Hematopoietic multipotent progenitor cell (in vitro differentiated cells): ENCODE results near the gene SGTA. TPM values are rescaled to one million over a fixed set of nuclear protein-coding genes. Genes with fewer than 3 reads are reported as not detected.
A peak's percentile ranks its signal among the peaks of the same experiment; 100 is the strongest.

Source experiments
- DNase-seq, 3 donors: peaks; one replicate each; pipeline ENCODE4 v3.0.0-alpha.2; 2011 to 2015; ENCODE audit warnings: low read depth in 2 of 3, low spot score in 2 of 3
- total RNA-seq: library from RNA; depleted of rRNA; stranded (reverse); fragments of >200 nt; gene quantifications from one replicate; pipeline ENCODE4 v1.2.3, GENCODE V29; 2012

The SGTA gene, protein sequence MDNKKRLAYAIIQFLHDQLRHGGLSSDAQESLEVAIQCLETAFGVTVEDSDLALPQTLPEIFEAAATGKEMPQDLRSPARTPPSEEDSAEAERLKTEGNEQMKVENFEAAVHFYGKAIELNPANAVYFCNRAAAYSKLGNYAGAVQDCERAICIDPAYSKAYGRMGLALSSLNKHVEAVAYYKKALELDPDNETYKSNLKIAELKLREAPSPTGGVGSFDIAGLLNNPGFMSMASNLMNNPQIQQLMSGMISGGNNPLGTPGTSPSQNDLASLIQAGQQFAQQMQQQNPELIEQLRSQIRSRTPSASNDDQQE
- 50.6 TPM for total RNA-seq

DNA sequence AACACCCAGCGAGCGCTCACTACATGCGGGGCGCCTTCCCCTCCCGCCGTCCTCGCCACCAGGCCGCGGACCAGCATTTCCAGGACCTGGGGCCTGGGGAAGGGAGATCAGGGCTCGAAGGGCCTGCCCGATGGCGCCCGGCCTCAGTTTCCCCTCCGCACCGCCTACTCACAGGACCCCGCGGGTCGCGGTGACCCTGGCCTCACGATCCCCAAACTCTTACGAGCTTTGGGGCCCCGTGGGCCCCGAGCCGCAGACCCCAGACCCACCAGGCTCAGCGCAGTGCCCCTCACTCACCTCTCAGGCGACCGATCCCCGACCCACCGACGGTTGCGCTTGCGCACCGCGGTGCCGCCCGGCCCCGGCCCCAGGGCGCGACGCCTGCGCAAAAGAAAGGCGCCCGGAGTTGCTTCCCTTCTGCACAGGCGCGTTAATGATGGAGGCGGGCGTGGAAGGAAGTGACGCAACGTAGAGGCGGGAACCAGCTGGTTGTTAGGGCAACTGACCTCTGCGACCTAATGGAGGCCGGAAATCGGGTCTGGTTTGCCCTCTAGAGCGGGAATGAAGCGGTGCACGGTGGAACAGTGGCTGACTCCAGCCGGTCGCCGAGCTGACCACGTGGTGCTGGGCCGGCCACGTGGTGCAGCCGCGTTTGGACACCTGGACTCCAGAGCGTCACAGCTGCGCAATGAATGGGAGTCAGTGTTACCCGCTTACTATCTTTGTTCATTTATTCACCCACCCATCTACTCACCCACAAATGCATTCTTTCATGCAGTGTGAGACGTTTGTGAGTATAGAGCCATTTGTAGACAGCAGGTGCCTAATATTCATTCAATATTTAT, at the start of gene SGTA:
Gene SGTA, minus strand, starts transcription at position 338 of the 845 bp plus-strand sequence. CDS start 14,205 bp downstream, outside the sequence.
- DNase-seq = peak; percentile 87 to 99 (median 98)

DNA sequence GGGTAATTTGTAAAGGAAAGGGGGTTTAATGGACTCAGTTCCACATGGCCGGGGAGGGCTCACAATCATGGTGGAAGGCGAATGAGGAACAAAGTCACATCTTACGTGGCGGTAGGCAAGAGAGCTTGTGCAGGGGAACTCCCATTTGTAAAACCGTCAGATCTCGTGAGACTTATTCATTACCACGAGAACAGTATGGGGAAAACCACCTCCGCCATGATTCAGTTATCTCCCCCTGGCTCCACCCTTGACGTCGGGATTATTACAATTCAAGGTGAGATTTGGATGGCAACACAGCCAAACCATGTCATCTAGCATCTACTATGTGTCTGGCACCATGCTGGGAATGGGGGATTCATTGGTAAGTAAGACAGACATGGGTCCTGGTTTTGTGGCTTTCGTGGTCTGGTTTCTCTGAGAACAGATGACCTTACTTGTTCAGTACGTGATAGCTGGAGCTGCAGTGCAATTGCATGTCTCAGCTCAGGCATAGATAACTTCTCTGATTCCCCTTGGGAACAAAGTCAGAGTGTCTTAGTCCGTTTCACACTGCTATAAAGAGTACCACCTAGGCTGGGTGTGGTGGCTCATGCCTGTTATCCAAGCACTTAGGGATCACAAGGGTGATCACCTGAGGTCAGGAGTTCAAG, 44.9 kb upstream of the SGTA start:
- DNase-seq = no peak

DNA sequence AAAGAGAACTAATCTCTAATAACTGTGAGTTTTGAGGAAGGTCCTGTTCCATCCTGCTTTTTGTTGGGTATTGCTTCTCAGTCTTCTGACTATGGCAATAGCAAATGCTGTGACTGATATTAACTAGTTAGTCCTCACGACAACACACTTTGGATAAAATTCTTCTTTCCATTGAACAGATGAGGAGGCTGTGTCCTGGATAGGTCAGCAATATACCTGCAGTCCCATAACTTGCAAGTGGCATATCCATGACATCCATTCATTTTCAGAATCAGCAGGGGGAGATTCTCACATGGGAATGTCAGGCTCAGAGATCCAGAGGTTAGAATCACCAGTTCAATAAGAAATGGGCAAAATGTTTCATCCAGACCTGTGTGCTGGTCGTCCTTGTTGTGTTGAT, 43.9 kb upstream of the SGTA start:
- DNase-seq = no peak

DNA sequence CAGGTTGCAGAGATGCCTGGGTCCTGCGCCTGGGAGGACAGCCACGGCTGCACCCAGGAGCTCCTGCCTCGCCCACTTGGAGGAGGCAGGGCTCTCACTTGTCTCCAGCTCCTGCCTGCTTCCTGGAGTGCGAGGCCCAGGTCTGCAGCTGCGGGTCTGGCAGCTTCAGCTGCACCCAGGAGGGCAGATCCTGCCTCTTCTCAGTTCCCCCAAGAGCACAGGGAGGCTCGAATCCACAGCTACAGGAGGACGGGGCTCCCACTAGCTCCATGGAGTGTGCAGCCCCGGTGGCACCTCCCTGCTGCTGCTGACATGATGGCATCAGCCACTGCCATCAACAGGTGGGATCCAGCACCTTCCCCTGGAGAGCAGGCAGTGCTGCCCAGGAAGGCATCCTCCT, 41.1 kb upstream of the SGTA start:
- no peak for DNase-seq

DNA sequence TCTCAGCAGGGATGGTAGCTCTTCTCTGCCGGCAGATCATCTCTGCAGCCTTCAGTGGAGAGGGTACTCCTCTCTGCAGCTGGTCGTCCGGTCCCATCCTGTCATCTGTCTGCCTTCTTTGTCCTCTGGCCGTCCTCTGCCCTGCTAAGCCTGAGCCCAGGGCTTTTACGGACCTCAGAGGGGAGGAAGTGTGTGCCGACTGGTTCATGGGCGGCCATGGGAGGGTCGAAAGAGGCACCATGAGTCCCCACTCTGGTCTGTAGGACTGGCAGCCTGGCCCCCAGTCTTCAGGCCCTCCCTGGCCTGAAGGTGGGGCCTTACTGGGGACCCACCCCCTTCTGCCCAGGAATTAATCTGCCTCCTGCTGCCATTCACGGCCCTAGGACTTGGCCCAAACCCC, 40.6 kb upstream of the SGTA start:
- no peak for DNase-seq

DNA sequence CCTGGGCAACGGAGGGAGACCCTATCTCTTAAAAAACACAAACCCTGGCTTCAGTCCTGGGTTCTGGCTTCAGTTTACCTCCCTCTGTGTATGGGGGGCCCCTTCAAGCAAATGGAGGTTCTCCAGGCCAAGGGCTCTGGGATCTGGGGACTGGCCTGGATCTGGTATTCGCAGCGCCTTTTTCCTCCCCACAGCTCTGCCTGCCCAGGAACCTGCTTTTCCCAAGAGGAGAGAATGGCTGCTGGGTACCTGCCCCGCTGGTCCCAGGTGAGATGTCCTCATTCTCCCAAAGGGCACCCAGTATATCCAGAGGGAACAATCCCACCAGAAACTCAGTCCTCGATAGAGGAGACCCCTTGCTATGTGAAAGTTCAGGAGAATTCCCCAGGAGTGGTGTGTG, 39.8 kb upstream of the SGTA start:
- no peak for DNase-seq

DNA sequence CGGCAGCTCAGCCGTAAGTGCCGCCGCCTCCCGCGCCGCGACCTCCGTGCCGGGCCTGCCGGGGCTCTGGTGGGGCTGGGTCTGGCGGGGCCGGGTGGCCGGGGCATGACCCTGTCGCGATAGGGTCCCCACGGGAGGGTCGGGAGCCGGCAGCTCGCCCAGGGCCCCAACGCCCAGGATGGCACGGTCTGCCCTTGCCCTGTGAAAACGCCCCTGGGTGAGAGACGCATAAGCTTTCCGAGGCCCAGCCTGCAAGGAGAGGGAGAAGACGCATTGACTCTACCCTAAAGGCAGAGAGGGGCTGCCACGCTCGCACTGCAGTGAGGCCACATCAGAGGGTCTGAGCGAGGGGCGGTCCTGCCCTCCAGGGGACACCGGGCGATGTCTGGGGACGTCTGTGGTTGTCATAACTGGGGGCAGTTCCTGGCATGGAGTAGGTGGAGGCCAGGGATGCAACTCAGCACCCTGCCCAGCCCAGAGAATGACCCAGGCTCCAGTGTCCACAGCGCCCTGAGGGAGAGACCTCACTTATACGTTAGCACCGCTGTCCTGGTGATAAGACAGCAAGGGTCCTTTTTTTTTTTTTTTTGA, 37.1 kb upstream of the SGTA start:
- peak in 1 of 3 donors; percentile 46 for DNase-seq

DNA sequence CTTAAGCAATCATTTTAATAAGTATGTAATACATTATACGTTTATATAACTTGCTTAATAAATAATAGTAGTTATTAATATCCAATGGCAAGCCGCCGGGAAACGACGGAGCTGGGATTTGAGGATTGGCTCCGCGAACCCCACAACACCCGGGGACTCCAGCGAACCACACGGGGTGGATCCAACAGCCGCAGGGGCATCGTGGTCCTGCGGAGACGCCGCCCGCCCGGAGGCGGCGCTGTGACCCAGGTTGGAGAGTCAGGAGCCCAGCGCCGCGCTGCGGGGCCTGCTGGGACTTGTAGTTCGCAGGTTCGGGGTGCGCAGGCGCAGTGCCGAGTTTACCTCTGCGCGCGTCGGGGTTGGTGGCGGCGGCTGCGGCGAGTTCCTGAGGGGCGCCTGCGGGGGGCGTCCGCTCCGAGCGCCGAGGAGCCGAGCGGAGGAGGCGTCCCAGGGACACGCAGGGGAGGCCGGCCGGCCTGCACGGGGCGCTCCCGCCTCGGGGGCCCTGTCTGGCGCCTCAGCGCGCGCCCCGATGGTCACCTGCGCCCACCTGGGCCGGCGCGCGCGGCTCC, 36.6 kb upstream of the SGTA start, which contains the start of gene ZNF554:
Gene ZNF554, plus strand, starts transcription at position 329 of the 572 bp plus-strand sequence. Its CDS starts 204 bp downstream, at position 533.
- DNase-seq = peak; percentile 95 to 98 (median 98)

DNA sequence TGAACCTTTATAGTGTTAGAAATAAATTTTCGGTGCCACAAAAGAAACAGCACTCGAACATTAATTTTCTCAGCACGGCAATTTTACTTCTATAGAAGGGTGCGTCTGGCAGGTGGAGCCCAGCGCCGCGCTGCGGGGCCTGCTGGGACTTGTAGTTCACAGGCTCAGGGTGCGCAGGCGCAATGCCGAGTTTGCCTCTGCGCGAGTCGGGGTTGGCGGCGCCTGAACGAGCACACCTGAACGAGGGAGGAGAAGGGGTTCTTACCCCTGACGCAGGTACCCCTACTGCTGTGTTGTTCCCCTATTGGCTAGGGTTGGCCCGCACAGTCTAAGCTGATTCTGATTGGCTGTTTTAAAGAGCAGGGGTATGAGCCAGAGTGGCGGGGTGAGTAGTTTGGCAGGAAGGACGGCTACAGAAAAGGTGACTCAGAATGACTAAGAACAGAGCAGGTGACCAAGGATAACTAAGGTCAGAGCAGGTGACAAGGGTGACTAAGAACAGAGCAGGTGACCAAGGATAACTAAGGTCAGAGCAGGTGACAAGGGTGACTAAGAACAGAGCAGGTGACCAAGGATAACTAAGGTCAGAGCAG, 34.3 kb upstream of the SGTA start:
- DNase-seq = peak in 1 of 3 donors; percentile 26

DNA sequence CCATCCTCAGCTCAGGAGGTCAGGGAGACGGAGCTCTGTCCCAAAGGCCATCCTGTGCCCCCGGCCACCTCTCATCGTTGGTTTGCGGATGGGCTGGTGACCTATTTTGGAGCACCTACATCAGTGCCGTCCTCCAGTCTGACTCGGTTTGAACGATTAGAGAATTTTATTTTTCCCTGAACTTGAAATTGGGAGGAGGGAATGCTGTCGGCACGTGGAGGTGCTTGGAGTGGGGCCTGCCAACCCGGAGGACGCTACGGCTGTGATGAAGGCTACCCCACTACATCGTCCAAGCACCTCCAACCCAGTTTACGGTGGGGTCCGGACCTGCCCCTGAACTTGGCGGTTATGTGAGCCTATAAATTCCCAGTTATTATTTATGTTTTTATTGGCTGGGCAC, 33.6 kb upstream of the SGTA start:
- DNase-seq = no peak

DNA sequence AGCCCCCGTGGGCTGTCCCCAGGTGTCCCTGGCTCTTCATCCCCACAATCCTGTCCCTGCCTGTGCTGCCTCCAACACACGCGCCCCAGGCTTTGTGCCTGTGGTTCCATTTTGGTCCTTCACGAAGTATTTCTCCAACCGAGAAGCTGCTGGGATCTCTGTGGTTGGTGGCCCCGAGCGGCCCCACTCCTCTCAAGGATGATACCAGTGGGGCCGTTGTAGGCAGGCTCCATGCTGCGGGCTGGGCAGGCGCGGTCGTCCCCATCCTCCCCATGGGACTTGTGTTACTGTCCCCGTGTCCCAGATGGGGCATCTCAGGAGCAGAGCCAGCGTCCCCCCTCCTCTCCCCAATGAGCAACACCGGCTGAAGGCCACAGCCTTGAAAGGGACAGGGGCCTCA, 32.9 kb upstream of the SGTA start:
- DNase-seq = no peak

DNA sequence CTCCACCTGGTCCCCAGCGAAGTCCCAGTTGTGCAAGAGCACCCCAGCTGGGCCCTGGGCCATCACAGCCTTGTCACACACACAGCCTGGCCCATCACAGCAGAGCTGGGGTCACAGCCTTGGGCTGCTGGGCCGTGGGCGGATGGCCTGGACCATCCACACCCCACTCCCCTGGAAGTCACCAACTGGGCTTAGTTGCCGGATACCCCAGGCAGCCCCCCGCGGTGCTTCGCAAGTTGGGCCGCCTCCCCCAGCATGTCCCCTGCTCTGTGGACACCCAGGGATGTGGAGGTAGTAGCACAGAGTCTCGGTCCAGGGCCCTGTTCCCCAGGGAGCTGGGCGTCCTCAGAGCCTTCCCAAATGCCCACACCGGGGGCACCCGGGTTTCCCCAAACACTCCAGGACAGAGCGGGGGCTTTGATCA, 32.1 kb upstream of the SGTA start:
- no peak for DNase-seq

DNA sequence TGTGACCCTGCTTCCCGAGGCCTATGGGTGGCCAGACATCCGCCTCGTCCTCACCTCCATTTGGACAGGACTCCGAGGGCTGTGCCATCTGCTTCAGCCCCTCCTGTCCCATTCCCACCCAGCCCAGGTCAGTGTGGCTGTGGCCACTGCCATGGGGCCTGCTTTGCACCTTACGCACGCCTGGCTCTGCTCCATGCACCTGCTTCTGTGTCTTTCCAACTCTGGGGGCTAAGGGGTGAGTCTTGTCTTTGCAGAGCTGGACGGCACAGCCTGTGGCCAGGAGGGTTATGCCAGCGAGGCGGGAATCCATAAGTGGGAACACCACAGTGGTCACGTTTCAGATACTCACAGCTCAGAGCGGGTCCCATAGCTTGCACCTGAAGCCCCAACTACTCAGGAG, 31.4 kb upstream of the SGTA start:
- no peak for DNase-seq

DNA sequence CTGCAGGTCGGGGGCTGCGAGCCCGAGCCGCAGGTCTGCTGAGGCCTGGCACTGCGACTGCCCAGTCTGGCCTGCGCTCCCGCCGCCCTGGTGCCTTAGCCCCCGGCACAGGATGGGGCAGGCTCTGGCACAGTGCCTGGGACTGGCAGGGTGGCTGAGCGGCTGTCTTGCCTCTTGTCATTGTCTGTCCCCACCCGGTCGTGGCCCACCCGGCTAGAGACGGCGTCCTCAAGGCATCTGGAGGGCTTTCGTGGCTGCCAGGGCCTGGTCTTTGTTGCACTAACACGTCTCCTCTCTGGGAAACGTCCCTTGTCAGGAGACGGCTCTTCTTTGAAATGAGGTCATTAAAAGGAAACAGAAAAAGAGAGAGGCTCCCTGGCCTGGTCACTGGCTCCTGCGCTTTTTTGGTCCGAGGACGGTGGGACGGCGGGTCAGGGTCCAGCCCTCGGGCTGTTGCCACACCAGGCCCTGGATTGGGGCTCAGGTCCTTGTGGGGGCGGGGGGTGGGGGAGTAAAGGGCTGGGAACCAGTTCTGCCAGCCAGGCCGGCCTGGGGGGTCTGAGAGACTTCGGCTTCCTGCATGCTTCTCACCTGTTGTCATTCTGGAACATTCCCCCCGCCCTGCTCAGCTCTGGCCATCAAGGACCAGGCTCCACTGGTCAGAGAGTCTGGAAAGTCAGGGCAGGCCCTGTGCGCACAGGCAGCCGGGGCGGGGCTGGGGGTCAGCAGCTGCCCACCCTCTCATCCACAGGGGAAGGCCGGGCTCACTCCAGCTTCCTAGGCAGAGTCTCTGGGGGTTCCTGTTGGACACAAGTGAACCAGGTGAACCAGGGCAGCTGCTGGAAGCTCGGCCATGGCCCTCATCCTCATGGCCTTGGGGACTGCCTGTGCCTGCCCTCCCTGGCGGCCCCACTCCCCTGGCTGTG, 30.4 kb upstream of the SGTA start:
- DNase-seq = no peak

DNA sequence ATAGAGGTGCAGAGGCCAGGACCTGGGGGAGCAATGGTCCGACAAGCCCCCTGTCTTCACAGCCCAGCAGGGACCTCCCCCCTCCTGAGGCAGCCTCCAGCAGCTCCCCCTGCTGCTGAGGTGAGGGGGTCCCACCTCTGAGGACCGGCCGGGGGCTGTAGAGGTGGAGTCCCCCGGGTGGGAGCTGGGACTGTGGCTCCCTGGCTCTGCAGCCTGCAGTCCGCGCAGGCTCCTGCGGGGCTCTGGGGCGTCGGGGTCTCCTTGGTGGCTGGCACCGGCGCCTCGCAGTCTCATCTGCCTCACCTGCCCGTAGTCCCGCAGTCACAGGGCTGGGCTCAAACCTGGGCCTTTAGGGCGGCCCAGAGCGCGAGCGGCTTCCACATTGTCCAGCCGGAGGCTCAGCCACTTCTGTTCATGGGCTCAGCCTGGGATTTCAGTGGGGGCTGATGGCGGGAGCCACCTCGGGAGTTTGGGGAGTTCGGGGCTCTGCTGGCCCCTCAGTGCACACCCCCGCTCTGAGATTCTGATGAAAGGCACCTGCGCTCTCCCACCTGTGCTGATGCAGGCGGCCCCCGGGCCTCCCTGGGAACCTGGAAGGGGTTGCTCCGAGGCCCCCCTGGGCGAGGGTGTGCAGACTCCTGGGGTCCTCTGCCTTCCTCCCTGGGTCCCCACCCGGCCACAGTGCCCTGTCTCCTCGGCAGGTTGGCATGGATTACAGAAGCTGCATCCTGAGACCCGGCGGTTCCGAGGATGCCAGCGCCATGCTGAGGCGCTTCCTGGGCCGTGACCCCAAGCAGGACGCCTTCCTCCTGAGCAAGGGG, 29.6 kb upstream of the SGTA start:
- DNase-seq = no peak

DNA sequence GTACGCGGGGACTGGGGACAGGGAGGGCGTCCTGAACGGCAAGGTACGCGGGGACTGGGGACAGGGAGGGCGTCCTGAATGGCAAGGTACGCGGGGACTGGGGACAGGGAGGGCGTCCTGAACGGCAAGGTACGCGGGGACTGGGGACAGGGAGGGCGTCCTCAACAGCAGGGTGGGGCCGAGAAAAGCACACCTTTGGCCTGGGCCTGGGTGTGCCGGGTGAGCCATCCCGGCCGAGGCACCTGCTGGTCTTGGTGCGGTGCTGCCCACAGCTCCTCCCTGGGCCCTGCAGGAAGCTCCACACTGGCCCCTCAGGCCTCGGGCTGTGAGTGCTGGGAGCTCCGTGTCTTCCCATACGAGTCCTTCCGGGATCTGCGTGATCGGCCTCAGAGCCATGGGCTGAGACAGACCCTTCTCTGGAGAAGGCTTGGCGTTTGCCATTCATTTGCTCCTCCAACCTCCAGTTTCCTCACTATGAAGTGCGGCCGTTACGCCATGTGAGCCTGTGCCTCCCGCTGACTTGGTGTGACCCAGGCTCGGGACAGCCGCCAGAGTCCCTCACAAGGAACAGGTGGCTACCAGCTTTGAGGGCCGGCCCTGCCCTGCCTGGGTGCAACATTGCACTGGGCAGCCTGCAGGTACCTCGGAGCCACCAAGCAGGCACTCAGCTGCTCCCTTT, 28.8 kb upstream of the SGTA start:
- no peak for DNase-seq

DNA sequence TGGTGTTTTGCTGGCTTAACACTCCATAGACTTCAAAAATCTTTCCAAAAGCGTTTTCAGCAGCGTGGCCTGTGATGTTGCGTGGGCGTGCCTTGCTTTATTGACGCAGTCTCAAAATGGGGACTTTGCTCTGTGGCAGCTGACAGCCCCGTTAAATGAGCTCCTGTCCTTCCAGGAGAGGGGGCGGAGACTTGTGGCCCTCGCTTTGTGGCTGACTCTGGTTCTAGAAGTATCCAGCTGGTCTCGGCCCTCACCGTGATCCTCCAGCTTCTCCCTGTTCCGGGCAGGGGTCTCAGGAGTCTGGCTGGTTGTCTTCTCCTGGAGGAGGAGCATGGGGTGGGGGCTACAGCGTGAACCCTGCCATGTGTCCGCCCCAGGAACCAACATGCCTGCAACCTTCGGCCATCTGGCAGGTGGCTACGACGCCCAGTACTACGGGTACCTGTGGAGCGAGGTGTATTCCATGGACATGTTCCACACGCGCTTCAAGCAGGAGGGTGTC, 28.2 kb upstream of the SGTA start:
- no peak for DNase-seq
